Activated T-helper 1 cell treated with Interleukin-2 at 50 U/mL for 16 hours (primary cell): ENCODE data around the gene ASIC1.
"Not testable (repeated sequence)": the region's sequence is repeated elsewhere in the genome, so short reads cannot be mapped to it uniquely, and the experiment has no call there.

Source experiments
- DNase-seq: peaks from one replicate; pipeline ENCODE4 v3.0.0-alpha.2; 2020; ENCODE audit warnings: low read depth

The ASIC1 gene

DNA sequence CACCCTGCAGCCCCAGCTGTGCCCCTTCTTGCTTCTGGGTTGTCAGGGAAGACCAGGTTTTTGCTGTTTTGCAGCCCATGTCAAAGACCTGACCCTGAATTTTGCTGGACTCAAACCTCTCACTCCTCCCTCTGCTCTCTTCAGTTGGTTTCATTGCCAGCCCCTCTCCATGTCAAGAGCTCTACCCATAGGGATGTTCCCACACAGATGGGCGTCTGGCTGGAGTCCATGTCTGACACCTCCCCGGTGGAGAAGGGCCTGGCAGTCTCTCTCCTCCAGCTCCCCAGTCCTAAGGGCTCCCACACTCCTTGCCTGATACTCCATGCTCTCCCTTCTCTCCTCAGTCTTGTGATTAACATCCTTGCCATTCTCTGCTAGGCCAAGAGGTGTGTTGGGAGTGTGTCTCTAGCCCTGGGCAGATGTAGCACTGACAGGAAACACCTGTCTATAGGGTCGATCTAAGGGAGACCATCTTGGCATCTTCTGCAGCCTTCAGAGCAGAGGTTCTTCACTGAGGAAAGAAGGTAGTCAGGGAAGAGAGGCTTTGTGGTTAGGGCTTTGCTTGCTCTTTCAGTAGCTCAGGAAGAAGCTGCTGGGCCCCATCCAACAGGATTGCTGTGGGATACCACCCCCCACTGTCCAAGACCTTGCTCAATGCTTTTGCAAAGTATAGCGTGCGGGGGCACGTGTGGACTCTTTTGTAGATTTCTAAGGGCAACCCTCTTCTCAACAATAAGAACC lies 4.7 kb downstream of the ASIC1 start:
- DNase-seq = no peak

DNA sequence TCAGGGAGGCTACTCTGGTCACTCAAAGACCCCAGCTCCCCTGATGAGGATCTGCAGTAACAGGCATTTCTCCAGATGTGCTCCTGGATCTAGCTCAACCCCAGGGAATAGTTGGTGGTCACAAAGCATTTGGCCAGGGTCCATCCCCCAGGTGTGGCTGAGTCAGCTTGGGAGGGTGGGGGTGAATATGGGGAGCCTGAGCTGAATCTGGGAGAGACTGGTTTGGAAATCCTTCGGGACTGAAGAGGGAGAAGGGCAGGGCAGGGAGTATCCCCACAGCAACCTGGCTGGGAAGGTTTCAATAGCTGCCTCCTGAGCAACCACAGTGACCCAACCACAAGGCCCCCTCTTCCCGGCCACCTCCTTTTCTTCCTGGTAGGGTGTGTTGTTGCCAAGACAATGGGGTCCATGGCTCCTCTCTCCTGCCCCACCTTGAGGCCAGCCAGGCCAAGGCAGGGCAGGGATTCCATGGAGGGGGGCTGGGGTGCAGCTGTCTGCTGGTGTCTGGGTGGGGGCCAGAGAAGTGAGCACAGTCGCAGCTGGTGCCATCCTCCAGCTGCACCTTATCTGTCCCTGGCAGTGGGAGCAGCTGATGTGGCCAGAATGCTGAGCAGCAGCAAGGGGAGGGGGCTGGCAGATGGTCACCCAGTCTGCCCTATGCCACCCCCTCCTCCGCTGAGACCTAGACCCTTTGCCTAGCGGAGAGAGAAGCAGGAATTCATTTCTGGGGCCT lies 5.5 kb downstream of the ASIC1 start:
- DNase-seq = no peak

DNA sequence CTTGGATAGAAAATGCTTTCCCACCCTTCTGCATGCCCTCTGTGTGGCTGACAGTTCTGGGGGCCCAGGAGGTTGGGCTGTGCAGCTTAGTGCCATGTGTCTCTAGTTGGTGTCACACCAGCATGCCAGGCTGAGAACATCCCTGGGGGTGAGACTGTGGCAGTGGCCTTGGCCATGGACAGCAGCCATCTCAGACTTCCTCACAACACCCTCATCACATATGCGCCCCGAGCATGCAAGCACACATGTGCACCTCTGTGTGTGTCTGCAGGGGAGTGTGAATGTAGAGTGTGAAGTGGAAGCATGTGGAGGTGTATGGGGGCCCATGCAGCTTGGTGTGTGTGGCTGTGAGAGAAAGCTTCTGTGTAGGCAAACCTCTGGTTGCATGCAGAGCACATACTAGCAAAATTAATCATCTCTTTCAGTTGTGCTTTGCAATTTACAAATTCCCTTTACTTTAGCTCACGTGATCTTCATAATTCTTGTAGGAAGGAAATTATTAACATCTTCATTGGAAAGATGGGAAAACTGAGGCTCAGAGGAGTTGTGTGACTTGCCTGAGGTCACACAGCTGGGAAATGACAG lies 8.4 kb downstream of the ASIC1 start:
- no peak for DNase-seq

DNA sequence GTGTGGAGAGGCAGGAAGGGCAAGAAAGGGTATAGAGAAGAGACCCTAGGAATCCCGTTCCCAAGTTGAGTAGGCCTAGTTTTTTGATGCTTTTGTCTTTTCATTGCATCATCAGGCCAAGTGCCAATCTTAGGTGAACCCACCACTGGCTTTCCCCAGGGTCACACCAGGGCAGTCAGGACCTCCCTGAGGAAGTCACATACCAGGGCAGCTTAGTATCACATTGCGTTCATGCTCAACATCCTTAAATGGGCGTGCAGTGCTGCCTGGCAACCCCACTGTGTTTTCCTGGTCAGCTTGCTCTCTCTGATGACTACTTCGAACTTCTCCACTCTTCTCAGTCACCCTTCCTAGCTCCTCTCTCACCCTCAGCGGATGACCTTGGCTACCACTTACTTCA lies 9.0 kb downstream of the ASIC1 start:
- DNase-seq = no peak

DNA sequence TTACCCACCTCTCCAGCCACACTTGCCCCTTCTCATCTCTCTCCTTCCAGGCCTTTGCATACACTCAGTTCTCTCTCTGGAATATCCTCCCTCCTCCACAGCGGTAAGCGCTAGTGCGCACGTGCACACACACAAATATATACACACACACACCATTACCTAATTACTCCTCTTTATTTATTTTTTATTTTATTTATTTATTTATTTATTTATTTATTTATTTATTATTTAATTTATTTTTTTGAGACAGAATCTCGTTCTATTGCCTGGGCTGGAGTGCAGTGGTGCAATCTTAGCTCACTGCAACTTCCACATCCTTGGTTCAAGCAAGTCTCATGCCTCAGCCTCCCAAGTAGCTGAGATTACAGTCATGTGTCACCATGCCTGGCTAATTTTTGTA lies 11.7 kb downstream of the ASIC1 start:
- no peak for DNase-seq

DNA sequence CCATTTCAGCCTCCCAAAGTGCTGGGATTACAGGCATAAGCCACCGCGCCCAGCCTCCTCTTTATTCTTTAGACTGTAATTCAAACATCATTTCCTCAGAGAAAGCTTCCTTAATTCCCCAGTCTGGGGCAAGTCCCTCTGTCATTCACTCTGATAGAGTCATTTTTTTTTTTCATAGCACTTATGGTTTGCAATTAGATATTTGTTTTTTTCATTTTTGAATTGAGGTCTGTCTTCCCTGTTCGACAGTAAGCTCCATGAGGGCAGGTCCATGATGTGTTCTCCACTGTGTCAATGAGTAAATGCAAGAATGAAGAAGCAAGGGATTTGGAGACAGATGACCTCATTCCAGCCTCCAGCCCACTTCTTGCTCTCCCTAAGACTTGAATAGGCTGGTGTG lies 12.1 kb downstream of the ASIC1 start:
- DNase-seq = no peak

DNA sequence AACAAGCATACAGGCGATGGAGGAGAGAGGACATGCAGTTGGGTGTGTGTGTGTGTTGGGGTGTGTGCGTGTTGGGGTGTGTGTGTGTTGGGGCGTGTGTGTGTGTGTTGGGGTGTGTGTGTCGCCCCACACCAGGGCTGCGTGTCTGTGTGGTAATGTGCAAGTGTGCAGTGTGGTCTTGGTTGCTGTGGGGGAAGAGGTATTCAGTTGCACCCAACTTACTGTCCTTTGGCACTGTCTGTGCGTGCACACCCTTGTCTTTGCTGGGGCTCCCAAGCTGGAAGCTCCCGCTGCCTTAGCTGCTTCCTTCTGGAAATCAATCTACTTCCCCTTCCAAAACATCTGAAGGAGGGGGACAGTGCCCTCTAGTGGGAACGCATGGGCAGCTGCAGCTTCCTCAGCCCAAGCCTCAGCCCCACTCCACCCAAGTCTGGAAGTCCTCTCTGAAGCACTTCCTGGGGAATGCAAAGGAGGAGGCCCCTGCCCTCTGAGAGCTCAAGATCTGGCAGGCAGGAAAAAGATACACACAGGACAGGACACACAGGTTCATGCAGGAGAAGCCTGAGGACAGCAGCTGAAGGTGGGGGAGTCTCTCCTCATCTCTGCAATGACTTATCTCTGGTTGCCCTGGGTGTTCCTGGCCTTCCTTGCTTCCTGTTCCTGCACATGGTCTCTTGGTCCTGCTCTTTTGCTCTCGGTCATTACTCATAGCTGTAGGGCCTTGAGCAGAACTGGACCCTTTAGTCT lies 13.1 kb downstream of the ASIC1 start:
- DNase-seq = peak; percentile 23

DNA sequence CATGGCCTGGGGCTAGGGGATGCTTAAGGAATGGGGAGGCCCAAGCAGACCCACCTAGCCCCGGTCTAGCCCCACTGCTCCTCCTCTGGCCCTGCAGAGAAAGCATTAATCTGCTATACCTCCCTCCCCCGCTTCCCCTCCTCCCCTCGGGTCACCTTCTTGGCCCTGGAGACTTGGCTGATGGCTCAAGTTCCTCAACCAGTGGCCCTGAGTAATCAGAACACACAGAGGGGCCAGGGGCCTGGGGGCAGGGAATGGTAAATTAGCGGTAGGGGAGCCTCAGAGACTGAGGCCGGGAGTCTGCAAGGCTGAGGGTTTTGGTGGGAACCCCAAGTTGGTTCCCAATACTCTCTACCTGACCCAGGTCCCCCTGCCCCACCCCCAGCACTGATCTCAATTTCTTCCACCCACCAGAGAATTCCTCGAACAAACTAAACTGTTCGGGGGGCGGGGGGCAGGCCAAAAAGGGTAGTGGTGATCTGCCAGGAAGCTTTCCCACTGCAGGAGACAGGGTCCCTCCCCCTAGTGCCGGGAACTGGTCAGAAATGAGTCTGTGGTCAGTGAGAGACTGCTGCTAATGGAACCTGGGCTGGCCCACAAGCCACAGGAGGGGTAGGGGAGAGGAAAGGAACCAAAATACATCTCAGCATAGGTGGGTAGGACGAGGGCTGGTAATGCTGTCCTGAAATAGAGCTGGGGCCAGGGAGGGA lies 15.0 kb downstream of the ASIC1 start:
- DNase-seq = no peak

DNA sequence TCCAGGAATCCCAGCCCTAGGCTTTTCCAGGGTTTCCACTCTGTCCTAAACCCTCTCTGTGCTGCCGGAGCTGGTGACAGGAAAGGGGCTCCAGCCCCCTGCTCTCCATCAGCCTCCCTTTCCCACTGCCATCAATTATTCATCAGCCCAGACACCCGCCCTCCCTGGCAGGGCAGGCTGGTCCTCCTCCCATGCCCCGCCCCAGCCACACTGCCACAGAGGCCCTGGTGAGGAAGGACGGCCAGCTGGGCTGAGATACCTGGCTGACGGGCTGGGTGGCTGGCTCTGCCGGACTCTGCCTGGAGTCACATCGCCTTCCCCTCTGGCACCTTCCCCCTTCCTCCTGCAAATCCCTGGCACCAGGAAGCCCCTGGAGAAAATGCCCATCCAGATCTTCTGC lies 15.8 kb downstream of the ASIC1 start:
- DNase-seq = no peak

DNA sequence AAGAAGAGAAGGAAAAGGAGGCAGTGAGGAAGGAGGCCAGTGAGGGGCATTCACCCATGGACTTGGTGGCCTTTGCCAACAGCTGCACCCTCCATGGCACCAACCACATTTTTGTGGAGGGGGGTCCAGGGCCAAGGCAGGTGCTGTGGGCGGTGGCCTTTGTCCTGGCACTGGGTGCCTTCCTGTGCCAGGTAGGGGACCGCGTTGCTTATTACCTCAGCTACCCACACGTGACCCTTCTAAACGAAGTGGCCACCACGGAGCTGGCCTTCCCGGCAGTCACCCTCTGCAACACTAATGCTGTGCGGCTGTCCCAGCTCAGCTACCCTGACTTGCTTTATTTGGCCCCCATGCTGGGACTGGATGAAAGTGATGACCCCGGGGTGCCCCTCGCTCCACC lies 16.3 kb downstream of the ASIC1 start:
- no peak for DNase-seq

DNA sequence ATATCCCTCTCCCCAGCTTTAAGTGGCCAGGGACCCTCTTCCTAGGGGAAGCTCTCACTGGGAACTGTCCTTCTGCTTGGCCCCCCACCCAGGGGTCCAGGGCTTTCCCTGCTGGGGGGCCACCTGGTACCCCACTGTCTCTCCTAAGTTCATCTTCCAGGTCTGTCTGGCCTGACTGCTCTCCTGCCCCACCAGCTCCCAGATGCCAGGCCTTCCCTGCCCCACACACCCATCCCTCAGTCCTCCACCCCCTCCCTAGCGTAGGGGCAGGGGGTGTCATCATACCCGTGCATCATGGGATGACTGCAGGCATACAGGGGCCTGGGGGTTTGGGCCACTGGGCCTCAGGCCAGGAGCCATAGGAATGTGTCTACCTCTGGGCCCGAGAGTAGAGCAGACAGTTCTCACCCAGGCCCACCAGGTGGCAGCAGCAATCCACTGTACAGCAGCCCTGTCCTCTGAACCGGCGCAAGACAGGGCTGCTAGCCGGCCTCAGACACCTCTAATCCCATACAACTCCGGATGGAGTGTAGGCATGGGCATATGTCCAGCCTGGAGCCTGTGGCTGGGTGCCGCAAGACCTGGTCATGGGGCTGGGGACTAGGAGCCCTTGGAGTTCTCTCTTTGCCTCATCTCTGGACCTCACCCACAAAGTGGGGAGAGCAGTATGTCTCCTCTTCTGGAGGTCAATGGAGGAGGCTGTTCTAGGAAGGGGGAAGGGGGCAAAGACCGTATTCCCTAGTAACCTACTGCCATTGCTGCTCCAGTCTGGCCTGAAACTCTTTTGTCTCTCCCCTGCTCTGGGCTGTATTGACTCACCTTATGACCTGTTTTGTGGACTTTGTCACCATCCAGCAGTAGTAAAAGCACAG lies 17.8 kb downstream of the ASIC1 start:
- DNase-seq = peak; percentile 65

DNA sequence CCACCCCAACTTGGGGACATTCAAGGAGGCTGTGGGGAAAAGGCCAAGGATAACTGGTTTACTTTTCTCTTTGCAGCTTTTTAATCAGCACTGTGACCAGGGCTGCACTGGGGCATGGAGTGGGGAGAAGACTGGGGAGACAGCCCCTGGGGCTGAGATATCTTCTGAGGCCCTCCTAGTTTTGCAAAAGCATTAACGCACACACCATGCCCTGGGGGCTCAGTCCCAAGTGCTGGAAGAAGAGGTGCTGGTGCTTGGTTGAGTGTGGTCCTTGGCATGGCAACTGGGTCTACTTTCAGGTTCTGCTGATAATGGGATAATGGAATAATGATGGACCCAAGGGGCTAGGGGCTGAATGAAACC lies 18.4 kb downstream of the ASIC1 start:
- no peak for DNase-seq

DNA sequence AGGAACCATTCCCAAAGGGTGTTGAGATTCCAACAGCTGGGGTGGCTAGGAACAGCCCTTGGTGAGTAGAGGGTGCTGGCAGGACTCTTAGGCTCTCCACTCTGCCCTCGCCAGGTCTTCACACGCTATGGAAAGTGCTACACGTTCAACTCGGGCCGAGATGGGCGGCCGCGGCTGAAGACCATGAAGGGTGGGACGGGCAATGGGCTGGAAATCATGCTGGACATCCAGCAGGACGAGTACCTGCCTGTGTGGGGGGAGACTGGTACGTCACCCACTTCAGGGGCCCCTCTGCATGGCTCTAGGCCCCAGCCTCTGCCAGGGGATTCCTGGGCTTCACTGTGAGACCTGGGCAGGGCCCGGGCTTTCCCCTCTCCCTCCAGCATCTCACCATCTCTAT lies 19.7 kb downstream of the ASIC1 start:
- DNase-seq = no peak

DNA sequence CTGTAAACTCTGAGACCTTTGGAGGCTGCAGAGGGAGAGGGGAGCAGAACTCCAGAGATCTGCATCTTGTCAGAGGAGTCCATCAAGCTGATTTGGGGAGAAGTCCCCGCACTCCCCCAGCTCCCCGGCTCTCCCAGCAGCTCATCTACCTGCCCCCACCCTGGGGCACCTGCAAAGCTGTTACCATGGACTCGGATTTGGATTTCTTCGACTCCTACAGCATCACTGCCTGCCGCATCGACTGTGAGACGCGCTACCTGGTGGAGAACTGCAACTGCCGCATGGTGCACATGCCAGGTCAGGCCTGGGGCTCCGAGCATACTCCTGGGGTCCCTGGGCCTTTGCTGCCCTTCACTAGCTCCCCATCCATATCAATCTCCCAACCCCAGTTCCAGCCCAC lies 20.9 kb downstream of the ASIC1 start:
- no peak for DNase-seq

DNA sequence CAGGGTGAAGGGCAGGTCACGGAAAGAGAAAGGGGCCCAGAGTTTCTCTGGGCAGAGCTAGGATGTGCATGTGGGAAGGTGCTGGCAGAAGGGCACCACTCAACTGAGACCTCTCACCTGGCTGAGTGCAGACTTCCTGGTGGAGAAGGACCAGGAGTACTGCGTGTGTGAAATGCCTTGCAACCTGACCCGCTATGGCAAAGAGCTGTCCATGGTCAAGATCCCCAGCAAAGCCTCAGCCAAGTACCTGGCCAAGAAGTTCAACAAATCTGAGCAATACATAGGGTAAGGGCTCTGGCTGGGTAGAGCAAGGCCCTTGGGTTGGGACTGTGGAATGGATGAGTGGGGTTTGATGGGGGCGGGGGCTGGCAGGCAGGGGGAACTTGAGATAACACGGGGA lies 22.4 kb downstream of the ASIC1 start:
- no peak for DNase-seq

DNA sequence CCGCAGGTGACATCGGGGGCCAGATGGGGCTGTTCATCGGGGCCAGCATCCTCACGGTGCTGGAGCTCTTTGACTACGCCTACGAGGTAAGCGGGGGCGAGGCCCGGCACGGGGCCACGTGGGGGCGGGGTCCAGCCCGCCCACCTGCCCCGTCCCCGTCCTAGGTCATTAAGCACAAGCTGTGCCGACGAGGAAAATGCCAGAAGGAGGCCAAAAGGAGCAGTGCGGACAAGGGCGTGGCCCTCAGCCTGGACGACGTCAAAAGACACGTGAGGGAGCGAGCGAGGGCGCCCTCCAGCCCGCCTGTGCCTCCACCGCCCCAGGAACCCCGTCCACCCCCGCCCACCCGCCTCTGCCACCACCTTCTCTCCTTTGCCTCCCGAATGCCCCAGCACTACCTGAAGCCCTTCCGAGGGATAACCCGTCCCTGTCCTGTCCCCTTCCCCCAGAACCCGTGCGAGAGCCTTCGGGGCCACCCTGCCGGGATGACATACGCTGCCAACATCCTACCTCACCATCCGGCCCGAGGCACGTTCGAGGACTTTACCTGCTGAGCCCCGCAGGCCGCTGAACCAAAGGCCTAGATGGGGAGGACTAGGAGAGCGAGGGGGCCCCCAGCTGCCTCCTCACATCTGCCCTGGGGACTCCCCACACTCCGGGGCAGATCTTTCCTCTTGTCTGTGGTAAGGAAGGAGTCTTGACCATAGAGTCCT lies 23.9 kb downstream of the ASIC1 start:
- no peak for DNase-seq

DNA sequence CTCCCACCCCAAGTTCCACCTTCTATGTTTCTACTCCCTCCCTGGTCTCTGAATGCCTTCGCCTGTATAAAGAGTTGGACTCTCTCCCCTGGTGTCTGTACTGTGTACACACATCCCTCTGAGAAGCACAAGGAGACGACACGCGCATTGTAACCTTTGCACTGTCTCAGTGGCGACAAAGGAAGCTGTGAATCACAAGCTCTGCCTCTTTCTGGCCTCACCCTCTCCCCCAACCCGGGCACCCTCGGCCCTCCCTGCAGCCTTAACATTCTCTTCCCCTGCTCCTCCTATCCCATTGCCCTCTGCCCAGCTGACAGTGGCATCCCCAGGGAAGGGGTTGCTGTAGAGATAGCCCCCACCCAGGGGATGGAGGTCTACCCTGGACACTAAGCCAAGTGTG lies 25.2 kb downstream of the ASIC1 start:
- DNase-seq = no peak

DNA sequence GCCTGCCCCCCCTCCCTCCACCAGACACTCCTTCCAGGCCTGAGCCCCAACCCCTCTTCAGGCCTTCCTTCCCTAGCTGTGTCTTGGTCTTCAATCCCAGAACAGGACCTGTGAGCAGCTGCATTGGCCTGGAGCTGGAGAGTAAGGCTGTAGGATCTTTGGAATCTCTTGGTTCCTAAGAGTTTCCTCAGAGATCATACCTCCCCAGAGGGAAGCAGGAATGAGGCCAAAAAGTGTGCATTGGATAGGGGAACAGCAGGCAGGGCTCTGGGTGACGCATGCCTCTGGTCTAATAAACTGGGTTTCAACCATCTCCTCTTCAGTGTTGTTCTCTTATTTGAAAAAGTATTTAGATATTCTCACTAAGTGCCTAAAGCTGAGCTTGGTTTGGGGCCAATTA lies 25.9 kb downstream of the ASIC1 start:
- DNase-seq = no peak

DNA sequence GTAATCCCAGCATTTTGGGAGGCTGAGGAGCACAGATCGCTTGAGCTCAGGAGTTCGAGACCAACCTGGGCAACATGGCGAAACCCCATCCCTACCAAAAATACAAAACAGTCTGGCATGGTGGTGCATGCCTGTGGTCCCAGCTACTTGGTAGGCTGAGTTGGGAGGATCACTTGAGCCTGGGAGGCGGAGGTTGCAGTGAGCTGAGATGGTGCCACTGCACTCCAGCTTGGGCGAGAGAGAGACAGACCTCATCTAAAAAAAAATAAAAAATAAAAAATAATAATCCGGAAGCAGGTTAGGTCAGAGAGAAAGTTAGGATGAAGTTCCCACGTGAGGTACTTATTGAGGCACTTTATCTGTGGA lies 27.0 kb downstream of the ASIC1 start:
- not testable (repeated sequence) for DNase-seq

DNA sequence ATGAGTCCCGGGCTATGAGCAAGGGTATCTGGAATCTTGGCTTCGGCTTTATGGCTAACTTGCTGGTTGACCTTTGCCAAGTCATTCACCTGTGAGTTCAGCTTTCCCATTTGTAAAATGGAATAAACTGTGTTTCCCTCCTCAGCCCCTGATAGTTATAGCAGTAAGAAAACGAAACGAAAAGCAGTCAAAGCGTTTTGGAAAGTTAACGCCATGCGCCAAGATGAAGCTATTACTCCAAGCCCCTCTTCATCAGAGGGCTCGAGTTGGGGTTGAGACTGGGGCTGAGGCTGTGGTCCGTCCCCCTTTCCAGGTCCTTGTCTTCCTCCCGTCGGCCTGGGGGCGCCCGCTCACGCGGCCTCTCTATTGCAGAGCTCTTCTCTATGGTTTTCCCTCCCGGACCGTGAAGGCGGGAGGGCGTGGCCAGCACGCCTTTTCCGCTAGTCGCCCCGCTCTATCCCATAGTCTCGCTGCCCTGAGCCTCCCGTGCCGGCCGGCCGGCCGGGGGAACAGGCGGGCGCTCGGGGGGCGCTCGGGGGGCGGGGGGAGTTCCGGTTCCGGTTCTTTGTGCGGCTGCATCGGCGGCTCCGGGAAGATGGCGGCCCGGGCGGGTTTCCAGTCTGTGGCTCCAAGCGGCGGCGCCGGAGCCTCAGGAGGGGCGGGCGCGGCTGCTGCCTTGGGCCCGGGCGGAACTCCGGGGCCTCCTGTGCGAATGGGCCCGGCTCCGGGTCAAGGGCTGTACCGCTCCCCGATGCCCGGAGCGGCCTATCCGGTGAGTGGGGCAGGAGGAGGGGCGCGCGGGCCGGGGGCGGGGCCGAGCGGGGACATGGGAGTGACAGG lies 27.6 kb downstream of the ASIC1 start, which contains the start of gene SMARCD1:
SMARCD1 (plus strand) TSS at position 568 of the 840 bp plus-strand sequence; CDS start at position 596, 28 bp downstream.
- peak; percentile 82 for DNase-seq
